Stimulated activated CD4-positive, alpha-beta T cell treated with anti-CD3 and anti-CD28 coated beads, Interleukin-15, amount 100 ng/mL, for 24 hours (primary cell): ENCODE measurements around the gene MT1F.
"Not testable (repeated sequence)": the region's sequence is repeated elsewhere in the genome, so short reads cannot be mapped to it uniquely, and the experiment has no call there.

ENCODE experiments used
- DNase-seq: peaks from one replicate; pipeline ENCODE4 v3.0.0-alpha.2; 2020

Gene MT1F

GRCh38 chr16:56657555-56658326 is at the start of gene MT1F:
Gene MT1F (plus strand): TSS chr16:56657959. CDS start chr16:56658059, 100 bp downstream.
- DNase-seq: peak; percentile 84

GRCh38 chr16:56608043-56608875 is 49.5 kb upstream of the MT1F start, which contains the start of gene MT2A:
Gene MT2A (plus strand): TSS chr16:56608584. CDS start chr16:56608656, 72 bp downstream.
- peak; percentile 95 for DNase-seq

- peak; percentile 38 for DNase-seq
Observed at GRCh38 chr16:56608876-56609462, 48.8 kb upstream of the MT1F start.

DNA sequence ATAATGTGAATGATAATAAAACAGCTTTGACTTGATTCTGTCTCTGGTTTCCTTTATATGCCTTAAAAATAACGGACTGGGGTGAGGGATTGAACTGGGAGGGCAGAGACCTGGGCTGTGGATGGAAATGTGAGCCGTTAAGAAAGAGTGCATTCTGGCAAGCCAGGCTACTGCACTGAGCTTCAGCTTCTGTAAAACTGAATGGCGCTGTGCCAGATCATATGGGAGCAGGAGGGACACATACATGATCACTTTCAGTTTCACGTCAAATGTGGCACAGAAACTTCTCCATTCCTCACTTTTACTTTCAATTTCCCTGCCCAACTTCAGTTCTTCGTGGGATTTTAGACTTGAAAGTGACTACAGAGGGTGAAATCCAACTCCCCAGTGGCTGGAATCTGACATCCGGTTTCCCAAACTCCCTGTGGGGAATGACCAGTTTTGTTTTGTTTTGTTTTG is 48.3 kb upstream of the MT1F start:
- peak; percentile 87 for DNase-seq

GRCh38 chr16:56610017-56610608 is 47.6 kb upstream of the MT1F start:
- DNase-seq: peak; percentile 89

DNA sequence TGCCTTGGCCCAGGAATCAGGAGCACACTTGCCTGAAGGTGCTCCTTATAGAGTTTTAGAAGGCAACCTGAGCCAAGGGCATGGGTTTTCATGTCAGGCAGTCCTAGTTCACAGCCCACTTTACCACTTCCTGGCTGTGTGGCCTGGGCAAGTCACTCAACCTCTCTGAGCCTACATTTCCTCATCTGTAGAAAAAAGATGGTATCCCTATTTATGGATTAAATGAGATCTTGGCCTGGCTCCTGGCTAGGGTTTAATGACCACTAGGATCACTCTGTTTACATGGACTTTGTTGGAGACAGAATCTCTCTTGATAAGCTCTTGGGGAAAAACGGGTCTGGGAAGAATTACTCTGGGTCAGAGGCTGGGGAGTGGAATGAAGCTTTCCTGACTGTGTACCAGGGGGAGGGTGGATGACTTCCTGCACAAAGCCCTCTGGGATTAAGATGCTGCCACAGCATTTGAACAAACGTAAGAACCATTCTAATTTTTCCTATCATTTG is 47.1 kb upstream of the MT1F start:
- peak; percentile 65 for DNase-seq

DNA sequence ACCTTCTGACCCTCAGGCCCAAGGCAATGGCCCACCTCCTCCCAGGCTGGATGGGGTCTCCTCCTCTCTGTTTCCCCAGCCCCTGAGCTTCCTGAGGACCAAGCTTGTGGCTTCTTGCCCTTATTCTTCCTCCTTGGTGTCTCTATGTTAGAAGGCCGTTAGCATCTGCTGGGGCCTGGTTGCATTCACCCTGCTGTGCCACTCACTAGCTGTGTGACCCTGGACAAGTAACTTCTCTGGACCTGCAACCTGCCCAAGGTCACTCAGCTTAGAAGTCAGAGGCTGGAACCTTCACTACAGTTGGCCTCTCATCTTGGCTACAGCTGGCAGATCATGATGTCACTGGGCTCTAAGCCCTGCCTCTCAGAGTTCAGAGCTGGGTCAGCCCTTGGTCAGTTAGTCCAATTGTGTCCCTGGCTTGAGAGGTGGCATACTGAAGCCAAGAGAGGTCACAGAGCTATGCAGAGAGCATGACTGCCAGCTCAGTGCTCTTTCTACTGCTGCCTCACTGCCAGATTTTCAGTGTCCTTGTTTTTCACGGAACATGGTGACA is 46.4 kb upstream of the MT1F start:
- peak; percentile 23 for DNase-seq

DNA sequence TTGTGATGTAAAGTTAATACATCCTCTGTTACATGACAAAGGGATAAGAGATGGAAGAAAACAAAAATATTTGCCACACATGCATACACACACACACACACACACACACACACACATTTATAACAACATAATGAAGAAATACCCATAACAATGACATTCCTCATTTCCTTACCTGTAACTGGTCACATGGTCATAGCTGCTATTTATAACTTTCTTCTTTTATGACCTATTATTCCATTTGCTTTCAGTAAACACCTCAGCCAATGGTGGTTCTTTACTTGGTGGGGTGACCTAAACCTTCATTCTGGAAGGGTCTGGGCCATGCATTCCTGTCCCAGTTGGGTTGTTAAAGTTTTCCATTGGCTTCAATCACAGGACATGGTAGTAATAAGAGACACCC is 44.1 kb upstream of the MT1F start:
- no peak for DNase-seq

GRCh38 chr16:56614549-56614991 is 43.2 kb upstream of the MT1F start:
- peak; percentile 58 for DNase-seq

GRCh38 chr16:56615353-56615752 is 42.4 kb upstream of the MT1F start:
- DNase-seq: no peak

DNA sequence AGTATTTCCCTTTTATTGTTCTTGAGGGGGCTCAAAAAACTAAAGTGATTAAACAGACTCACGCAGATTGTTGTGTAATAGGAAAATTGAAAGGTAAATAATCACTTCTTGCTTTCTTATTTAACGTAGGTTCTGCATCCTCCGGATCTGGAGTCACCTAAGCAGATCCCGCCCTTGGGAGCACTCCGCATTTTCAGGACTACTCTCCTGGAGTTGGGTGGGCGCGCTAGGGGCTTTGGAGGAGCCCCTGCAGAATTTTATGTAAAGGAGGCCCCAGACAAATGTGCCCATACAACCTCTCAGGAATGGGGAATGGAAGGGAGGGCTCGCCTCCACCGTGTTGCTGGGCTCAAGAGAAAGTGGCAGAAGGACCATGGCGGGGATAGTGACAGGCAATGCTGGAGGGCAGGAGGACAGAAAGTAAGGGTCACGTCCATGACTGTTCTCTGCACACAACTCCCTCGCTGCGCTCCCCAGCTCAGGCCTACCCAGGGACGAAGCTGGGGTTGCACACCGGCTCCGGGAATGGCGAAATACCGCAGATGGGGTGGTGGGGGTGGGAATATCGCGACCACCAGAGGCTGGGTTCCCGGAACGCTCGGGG is 41.0 kb upstream of the MT1F start:
- DNase-seq: no peak

DNA sequence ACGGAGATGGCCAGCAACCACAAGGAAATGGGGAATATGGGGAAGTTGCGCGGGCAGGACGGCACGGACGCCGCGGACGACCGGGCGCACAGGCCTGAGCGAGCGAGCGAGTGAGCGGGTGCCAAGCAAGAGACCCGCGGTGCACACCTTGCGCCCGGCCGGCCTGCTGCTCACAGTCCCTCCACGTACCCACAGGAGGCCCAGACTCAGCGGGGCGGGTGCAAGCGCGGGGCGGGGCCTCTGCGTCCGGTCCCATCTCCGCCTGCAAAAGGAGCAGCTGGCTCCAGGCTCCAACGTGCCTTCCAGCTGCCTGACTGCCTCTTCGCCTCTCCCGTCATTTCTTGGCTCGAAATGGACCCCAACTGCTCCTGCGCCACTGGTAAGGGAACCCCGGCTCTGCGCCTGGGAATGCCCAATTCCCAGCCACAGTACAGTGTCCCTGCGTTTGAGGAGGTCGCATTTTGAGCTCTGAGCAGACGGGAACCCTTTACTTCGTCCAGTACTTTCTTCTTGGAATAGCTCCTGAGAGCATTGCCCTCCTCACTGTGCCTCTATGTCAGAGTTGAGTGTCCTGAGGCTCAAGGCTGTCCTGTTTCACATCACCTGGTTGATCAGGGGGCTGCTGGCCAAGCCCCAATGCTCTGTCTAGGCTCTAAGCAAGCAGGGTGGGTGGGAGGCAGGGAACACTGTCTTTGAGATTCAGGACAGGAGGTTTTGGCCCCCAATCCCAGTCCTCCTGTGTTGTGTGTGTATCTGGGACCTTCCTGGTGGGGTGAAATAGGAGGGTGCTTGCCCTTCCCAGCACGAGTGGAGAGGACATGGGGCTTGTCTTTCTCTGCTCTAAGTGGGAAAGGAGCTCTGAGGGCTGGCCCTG is 40.3 kb upstream of the MT1F start:
- peak; percentile 81 for DNase-seq

GRCh38 chr16:56618138-56618537 is 39.6 kb upstream of the MT1F start:
- no peak for DNase-seq

DNA sequence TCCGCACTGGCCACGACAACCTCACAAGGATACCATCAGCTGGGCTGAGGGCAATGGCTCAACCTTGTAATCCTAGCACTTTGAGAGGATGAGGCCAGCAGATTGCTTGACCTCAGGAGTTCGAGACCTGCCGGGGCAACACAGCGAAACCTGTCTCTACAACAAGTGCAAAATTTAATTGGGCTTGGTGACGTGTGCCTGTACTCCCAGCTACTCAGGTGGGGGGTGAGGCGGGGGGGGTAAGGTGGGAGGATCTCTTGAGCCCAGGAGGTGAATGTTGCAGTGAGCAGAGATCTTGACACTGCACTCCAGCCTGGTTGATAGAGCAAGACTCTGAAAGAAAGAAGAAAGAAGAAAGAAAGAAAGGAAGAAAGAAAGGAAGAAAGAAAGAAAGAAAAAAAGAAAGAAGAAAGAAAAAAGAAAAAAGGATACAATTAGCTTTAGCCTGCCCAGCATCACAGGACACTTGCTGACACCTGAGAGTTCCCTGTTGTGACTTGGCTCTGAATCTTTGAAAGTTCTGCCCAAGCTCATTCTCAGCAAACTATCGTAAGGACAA is 37.3 kb upstream of the MT1F start:
- no peak for DNase-seq

DNA sequence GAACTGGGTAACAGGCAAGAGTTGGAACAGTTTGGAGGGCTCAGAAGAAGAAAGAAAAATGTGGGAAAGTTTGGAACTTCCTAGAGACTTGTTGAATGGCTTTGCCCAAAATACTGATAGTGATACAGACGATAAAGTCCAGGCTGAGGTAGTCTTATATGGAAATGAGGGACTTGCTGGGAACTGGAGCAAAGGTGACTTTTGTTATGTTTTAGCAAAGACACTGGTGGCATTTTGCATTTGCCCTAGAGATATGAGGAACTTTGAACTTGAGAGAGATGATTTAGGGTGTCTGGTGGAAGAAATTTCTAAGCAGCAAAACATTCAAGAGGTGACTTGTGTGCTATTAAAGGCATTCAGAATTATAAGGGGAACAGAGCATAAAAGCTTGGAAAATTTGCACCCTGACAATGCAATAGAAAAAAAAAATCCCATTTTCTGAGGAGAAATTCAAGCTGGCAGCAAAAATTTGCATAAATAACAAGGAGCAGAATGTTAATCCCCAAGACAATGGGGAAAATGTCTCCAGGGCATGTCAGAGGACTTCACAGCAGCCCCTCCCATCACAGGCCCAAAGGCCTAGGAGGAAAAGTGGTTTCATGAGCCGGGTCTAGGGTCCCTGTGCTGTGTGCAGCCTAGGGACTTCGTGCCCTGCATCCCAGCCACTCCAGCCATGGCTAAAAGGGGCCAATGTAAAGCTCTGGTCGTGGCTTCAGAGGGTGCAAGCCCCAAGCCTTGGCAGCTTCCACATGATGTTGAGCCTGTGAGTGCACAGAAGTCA is 35.9 kb upstream of the MT1F start:
- DNase-seq: not testable (repeated sequence)

DNA sequence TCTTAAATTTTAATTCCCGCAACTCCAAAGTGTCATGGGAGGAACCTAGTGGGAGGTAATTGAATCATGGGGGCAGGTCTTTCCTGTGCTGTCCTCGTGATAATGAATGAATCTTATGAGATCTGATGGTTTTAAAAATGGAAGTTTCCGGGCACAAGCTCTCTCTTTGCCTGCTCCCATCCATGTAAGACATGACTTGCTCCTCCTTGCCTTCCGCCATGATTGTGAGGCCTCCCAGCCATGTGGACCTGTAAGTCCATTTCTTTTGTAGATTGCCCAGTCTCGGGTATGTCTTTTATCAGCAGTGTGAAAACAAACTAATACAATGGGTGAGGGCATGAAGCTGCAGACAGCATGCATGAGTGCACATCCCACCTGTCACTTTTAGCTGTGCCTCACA is 34.6 kb upstream of the MT1F start:
- DNase-seq: not testable (repeated sequence)

- DNase-seq: no peak
Observed at GRCh38 chr16:56623637-56624036, 34.1 kb upstream of the MT1F start.

- DNase-seq: peak; percentile 75
Observed at GRCh38 chr16:56625140-56625942, 32.4 kb upstream of the MT1F start, which contains the start of gene MT1E. Gene MT1E (plus strand): TSS chr16:56625781. CDS start chr16:56625852, 71 bp downstream.
